H1 (cell line): ENCODE data around the gene NPR1. TPM values are rescaled to one million over a fixed set of nuclear protein-coding genes. Genes with fewer than 3 reads are reported as not detected.
A peak's percentile ranks its signal among the peaks of the same experiment; 100 is the strongest.

ENCODE experiments used
- CHD7 ChIP-seq: fragments of 300-600 bp; sonication (generic); IDR thresholded peaks from 2 replicates; pipeline ENCODE4 v1.7.1; 2012; ENCODE audit warnings: low read length, moderate library complexity, mild to moderate bottlenecking, inconsistent platforms; ENCODE audit not compliant: insufficient replicate concordance
- EP300 ChIP-seq, 2 experiments: IDR thresholded peaks; 1 replicate in 1 of 2; 2 replicates in 1 of 2; pipeline ENCODE4 v1.6.1; 2011 to 2012; ENCODE audit warnings: low read depth in 2 of 2, low read length in 2 of 2, mild to moderate bottlenecking in 2 of 2, borderline replicate concordance in 1 of 2, inconsistent platforms in 1 of 2, moderate library complexity in 1 of 2
- HDAC2 ChIP-seq, 2 experiments: fragments of 300-600 bp in 1 of 2; sonication (generic) in 1 of 2; IDR thresholded peaks; 2 replicates each; pipeline ENCODE4 v1.6.1; 2011 to 2012; ENCODE audit warnings: low read depth in 2 of 2, low read length in 2 of 2, mild to moderate bottlenecking in 2 of 2, moderate library complexity in 2 of 2, borderline replicate concordance in 1 of 2, inconsistent platforms in 1 of 2
- SRF ChIP-seq: IDR thresholded peaks from 2 replicates; pipeline ENCODE4 v1.6.1; 2011; ENCODE audit warnings: mild to moderate bottlenecking, low read depth, low read length, moderate library complexity
- YY1 ChIP-seq: IDR thresholded peaks from 2 replicates; pipeline ENCODE4 v1.6.1; 2011; ENCODE audit warnings: low read depth, mild to moderate bottlenecking, low read length
- polyA plus RNA-seq, 7 experiments: library from polyadenylated mRNA; depleted of rRNA in 3 of 7; stranded (reverse) in 5 of 7; unstranded in 2 of 7; fragments of >200 nt in 5 of 7; fragments of 200-250 nt in 2 of 7; gene quantifications; 1 replicate in 5 of 7; 2 replicates in 1 of 7; 4 replicates in 1 of 7; pipeline versions ENCODE4 v1.2.1 to v1.2.3, GENCODE V29; 2011 to 2013; ENCODE audit warnings: missing spikeins in 2 of 7, mixed read lengths in 2 of 7
- total RNA-seq: library from RNA; stranded (reverse); fragmentation: NEBNext Ultra II Directional; extraction: Animal tissue kit (Norgen Biotek cat#: 25700); gene quantifications from 2 replicates; pipeline ENCODE4 v1.2.1, GENCODE V29; 2021
- TF ChIP-seq, protein P1 (sequence below), 3 experiments: IDR thresholded peaks; 1 replicate in 2 of 3; 2 replicates in 1 of 3; pipeline versions ENCODE4 v1.5.1 to v1.6.1; 2011; ENCODE audit warnings: low read length in 3 of 3, mild to moderate bottlenecking in 3 of 3, inconsistent platforms in 2 of 3, low read depth in 1 of 3, moderate library complexity in 1 of 3; ENCODE audit not compliant: insufficient read depth in 1 of 3; ENCODE audit errors: control extremely low read depth in 1 of 3

Gene NPR1
- total and polyA plus RNA-seq, 2 of the 8 experiments (the other 6 are each of a cell fraction or from before 2014, with no cell fraction given): 11.7 to 13.2 TPM

GRCh38 chr1:153670859-153671627 lies 7.4 kb upstream of the NPR1 start, which contains the start of gene ILF2 (continued):
- no peak for TF ChIP-seq CHD7
- TF ChIP-seq SRF: no peak
- TF ChIP-seq, protein P1, sequence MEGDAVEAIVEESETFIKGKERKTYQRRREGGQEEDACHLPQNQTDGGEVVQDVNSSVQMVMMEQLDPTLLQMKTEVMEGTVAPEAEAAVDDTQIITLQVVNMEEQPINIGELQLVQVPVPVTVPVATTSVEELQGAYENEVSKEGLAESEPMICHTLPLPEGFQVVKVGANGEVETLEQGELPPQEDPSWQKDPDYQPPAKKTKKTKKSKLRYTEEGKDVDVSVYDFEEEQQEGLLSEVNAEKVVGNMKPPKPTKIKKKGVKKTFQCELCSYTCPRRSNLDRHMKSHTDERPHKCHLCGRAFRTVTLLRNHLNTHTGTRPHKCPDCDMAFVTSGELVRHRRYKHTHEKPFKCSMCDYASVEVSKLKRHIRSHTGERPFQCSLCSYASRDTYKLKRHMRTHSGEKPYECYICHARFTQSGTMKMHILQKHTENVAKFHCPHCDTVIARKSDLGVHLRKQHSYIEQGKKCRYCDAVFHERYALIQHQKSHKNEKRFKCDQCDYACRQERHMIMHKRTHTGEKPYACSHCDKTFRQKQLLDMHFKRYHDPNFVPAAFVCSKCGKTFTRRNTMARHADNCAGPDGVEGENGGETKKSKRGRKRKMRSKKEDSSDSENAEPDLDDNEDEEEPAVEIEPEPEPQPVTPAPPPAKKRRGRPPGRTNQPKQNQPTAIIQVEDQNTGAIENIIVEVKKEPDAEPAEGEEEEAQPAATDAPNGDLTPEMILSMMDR (IDR thresholded peaks at IDR 0.05; ENCODE audit: control extremely low read depth in 1 of 3, insufficient read depth in 1 of 3, low read depth in 1 of 3, low read length in 3 of 3): peak in 1 of 3 experiments; percentile 27; a peak in 1 of 4 replicates
- peak; percentile 90 for TF ChIP-seq YY1
- no peak for TF ChIP-seq HDAC2 (IDR thresholded peaks at IDR 0.05; ENCODE audit: borderline replicate concordance in 1 of 2, low read depth in 2 of 2, low read length in 2 of 2)
- TF ChIP-seq EP300 (IDR thresholded peaks at IDR 0.05; ENCODE audit: borderline replicate concordance in 1 of 2, low read depth in 2 of 2, low read length in 2 of 2): no peak
